Measurements from ENCODE around the gene MCRIP2. TPM values are rescaled to one million over a fixed set of nuclear protein-coding genes. Genes with fewer than 3 reads are reported as not detected.
"Not testable (repeated sequence)": the region's sequence is repeated elsewhere in the genome, so short reads cannot be mapped to it uniquely, and the experiment has no call there.

The MCRIP2 gene
- total and polyA plus RNA-seq, 4 donors: 10.4 to 28.9 (median 18.8) TPM

DNA sequence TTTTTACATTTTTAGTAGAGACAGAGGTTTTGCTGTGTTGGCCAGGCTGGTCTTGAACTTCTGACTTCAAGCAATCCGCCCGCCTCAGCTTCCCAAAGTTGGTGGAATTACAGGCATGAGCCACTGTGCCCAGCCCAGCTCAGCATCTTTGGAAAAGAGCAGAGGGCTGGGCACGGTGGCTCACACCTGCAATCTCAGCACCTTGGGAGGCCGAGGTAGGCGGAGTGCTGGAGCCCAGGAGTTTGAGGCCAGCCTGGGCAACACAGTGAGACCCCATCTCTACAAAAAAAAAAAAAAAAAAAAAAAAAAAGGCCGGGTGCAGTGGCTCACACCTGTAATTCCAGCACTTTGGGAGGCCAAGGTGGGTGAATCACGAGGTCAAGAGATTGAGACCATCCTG lies 44.0 kb upstream of the MCRIP2 start:
- ATAC-seq (ENCODE audit: low FRiP score); intact Hi-C loops (cut with DNase I); DNase-seq; H3K27me3 ChIP-seq (ENCODE audit: control insufficient read depth in 1 of 2, insufficient read depth in 2 of 2, low read length in 1 of 2); H3K9me3 ChIP-seq (ENCODE audit: control insufficient read depth, low read length); H3K36me3 ChIP-seq (ENCODE audit: control insufficient read depth in 1 of 2, insufficient read depth in 2 of 2, low read length in 1 of 2); H3K27ac ChIP-seq (ENCODE audit: low read depth in 1 of 2, low read length in 2 of 2); H3K4me3 ChIP-seq (ENCODE audit: low read length in 2 of 2); H3K4me1 ChIP-seq (ENCODE audit: control insufficient read depth in 1 of 2, insufficient read depth in 2 of 2, low read length in 2 of 2): not testable (repeated sequence)
- 95 to 98% methylated on average over 7 of the region's 7 CpGs for WGBS, 2 donors

DNA sequence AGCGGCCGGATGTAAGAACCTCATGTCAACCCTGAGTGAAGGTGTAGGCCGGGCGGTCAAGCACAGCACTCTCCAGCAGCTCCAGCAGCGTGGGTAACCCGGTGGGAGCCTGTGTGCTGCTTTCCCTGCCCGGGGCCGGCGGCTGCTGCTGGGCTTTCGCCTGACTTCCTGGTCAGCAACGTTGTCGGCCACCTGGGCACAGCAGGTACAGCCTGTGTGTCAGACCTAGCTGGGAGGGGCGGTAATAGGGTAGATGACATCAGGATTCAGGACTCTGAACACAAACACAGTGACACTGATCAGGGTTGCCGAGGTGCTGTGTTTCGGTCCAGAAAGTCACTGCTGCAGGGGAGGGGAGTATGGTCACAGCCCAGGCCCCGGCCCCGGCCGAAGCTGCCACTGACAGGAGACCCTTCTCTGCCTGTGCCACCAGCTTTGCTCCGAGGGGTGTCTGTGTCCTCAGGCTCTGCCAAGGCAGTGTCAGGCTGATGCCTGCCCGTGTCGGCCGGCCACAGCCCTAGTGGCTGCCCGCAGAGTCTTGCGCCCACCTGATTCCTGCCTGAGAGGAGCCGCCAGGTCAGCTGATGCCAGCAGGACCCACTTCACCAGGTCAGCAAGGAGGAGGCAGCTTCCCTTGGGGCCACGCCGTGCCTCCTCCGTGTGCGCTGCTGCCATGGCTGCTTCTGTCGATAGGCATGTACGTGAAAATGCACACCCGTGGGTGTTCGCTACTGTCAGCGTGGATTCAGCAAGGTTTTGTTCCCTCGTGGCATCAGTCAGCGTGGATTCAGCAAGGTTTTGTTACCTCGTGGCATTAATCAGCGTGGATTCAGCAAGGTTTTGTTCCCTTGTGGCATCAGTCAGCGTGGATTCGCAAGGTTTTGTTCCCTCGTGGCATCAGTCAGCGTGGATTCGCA lies 42.5 kb upstream of the MCRIP2 start:
- intact Hi-C loops (cut with DNase I): no loop called here

GRCh38 chr16:600781-601180 lies 40.8 kb upstream of the MCRIP2 start:
- Histone ChIP-seq H3K36me3 (ENCODE audit: control insufficient read depth in 1 of 2, insufficient read depth in 2 of 2, low read length in 1 of 2) (no peaks in the 10 kb centered on the region), H3K4me1 (ENCODE audit: control insufficient read depth in 1 of 2, insufficient read depth in 2 of 2, low read length in 2 of 2) (no peaks in the 10 kb centered on the region), H3K27me3 (ENCODE audit: control insufficient read depth in 1 of 2, insufficient read depth in 2 of 2, low read length in 1 of 2) (no peaks in the 10 kb centered on the region), H3K27ac (ENCODE audit: low read depth in 1 of 2, low read length in 2 of 2) (no peak overlapping the region), H3K4me3 (ENCODE audit: low read length in 2 of 2) (no peak overlapping the region), H3K9me3 (ENCODE audit: control insufficient read depth, low read length) (no peaks in the 10 kb centered on the region)
- ATAC-seq (ENCODE audit: low FRiP score) (no peak), DNase-seq (no peak)
- WGBS, 2 donors: 47 to 53% methylated on average over 7 of the region's 7 CpGs
- intact Hi-C loops (cut with DNase I): no loop called here

More for the DNA sequence above, 42.5 kb upstream of the MCRIP2 start:
- Histone ChIP-seq H3K4me1 (ENCODE audit: control insufficient read depth in 1 of 2, insufficient read depth in 2 of 2, low read length in 2 of 2) (no peaks in the 10 kb centered on the region), H3K27ac (ENCODE audit: low read depth in 1 of 2, low read length in 2 of 2) (no peak overlapping the region), H3K4me3 (ENCODE audit: low read length in 2 of 2) (no peak overlapping the region), H3K27me3 (ENCODE audit: control insufficient read depth in 1 of 2, insufficient read depth in 2 of 2, low read length in 1 of 2) (no peaks in the 10 kb centered on the region), H3K36me3 (ENCODE audit: control insufficient read depth in 1 of 2, insufficient read depth in 2 of 2, low read length in 1 of 2) (no peaks in the 10 kb centered on the region), H3K9me3 (ENCODE audit: control insufficient read depth, low read length) (no peaks in the 10 kb centered on the region)
- ATAC-seq (ENCODE audit: low FRiP score) (no peak), DNase-seq (no peak)
- 95 to 98% methylated on average over 42 to 43 of the region's 43 CpGs for WGBS, 2 donors

DNA sequence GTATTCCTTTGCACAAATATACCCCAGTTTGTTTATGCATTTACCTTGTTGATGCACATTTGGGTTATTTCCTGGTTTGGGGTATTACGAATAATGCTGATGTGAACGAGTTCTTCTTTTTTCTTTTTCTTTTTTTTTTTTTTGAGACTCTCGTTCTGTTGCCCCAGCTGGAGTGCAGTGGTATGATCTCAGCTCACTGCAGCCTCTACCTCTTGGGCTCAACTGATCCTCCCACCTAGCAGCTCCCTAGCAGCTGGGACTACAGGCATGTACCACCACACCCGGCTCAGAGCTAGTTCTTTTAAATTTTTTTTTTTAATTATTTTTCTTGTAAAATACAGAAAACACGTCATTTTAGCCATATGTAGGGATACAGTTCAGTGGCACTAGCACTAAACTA lies 37.7 kb upstream of the MCRIP2 start:
- no peak overlapping the region for H3K27ac ChIP-seq (ENCODE audit: low read depth in 1 of 2, low read length in 2 of 2)
- WGBS, 2 donors: 82 to 86% methylated on average over 5 of the region's 5 CpGs
- intact Hi-C loops (cut with DNase I): no loop called here
- DNase-seq: no peak
- no peak overlapping the region for H3K4me3 ChIP-seq (ENCODE audit: low read length in 2 of 2)
- no peak for ATAC-seq (ENCODE audit: low FRiP score)
- H3K4me1 ChIP-seq (ENCODE audit: control insufficient read depth in 1 of 2, insufficient read depth in 2 of 2, low read length in 2 of 2): no peaks in the 10 kb centered on the region
- H3K9me3 ChIP-seq (ENCODE audit: control insufficient read depth, low read length): no peaks in the 10 kb centered on the region
- H3K36me3 ChIP-seq (ENCODE audit: control insufficient read depth in 1 of 2, insufficient read depth in 2 of 2, low read length in 1 of 2): no peaks in the 10 kb centered on the region
- H3K27me3 ChIP-seq (ENCODE audit: control insufficient read depth in 1 of 2, insufficient read depth in 2 of 2, low read length in 1 of 2): no peaks in the 10 kb centered on the region

- Histone ChIP-seq H3K27ac (ENCODE audit: low read depth in 1 of 2, low read length in 2 of 2) (no peak overlapping the region), H3K9me3 (ENCODE audit: control insufficient read depth, low read length) (no peaks in the 10 kb centered on the region), H3K4me1 (ENCODE audit: control insufficient read depth in 1 of 2, insufficient read depth in 2 of 2, low read length in 2 of 2) (no peaks in the 10 kb centered on the region), H3K4me3 (ENCODE audit: low read length in 2 of 2) (no peak overlapping the region), H3K36me3 (ENCODE audit: control insufficient read depth in 1 of 2, insufficient read depth in 2 of 2, low read length in 1 of 2) (no peaks in the 10 kb centered on the region), H3K27me3 (ENCODE audit: control insufficient read depth in 1 of 2, insufficient read depth in 2 of 2, low read length in 1 of 2) (no peaks in the 10 kb centered on the region)
- ATAC-seq (ENCODE audit: low FRiP score) (no peak), DNase-seq (no peak)
- WGBS, 2 donors: 94 to 97% methylated on average over 22 of the region's 22 CpGs
- intact Hi-C loops (cut with DNase I): no loop called here
Observed at GRCh38 chr16:606656-607307, 34.8 kb upstream of the MCRIP2 start.

DNA sequence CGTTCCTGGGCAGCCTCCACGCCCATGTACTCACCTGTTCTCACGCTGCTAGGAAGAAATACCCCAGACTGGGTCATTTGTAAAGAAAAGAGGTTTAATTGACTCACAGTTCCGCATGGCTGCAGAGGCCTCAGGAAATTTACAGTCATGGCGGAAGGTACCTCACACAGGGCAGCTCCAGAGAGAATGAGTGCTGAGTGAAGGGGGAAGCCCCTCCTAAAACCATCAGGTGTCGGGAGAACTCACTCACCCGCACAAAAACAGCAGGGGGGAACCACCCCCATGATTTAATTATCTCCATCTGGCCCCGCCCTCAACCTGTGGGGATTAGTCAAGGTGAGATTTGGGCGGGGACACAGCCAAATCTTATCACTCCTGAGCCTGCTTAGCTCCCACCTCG lies 33.6 kb upstream of the MCRIP2 start:
- 80 to 82% methylated on average over 10 of the region's 10 CpGs for WGBS, 2 donors
- no peaks in the 10 kb centered on the region for H3K27me3 ChIP-seq (ENCODE audit: control insufficient read depth in 1 of 2, insufficient read depth in 2 of 2, low read length in 1 of 2)
- no peak overlapping the region for H3K4me3 ChIP-seq (ENCODE audit: low read length in 2 of 2)
- intact Hi-C loops (cut with DNase I): no loop called here
- ATAC-seq (ENCODE audit: low FRiP score): no peak
- no peak overlapping the region for H3K27ac ChIP-seq (ENCODE audit: low read depth in 1 of 2, low read length in 2 of 2)
- no peaks in the 10 kb centered on the region for H3K4me1 ChIP-seq (ENCODE audit: control insufficient read depth in 1 of 2, insufficient read depth in 2 of 2, low read length in 2 of 2)
- DNase-seq: no peak
- no peaks in the 10 kb centered on the region for H3K9me3 ChIP-seq (ENCODE audit: control insufficient read depth, low read length)
- H3K36me3 ChIP-seq (ENCODE audit: control insufficient read depth in 1 of 2, insufficient read depth in 2 of 2, low read length in 1 of 2): no peaks in the 10 kb centered on the region

GRCh38 chr16:609316-609715 lies 32.3 kb upstream of the MCRIP2 start:
- DNase-seq (no peak), ATAC-seq (ENCODE audit: low FRiP score) (no peak)
- 86 to 87% methylated on average over 13 of the region's 13 CpGs for WGBS, 2 donors
- Histone ChIP-seq H3K4me3 (ENCODE audit: low read length in 2 of 2) (no peak overlapping the region), H3K4me1 (ENCODE audit: control insufficient read depth in 1 of 2, insufficient read depth in 2 of 2, low read length in 2 of 2) (no peaks in the 10 kb centered on the region), H3K27me3 (ENCODE audit: control insufficient read depth in 1 of 2, insufficient read depth in 2 of 2, low read length in 1 of 2) (no peaks in the 10 kb centered on the region), H3K36me3 (ENCODE audit: control insufficient read depth in 1 of 2, insufficient read depth in 2 of 2, low read length in 1 of 2) (no peaks in the 10 kb centered on the region), H3K9me3 (ENCODE audit: control insufficient read depth, low read length) (no peaks in the 10 kb centered on the region), H3K27ac (ENCODE audit: low read depth in 1 of 2, low read length in 2 of 2) (no peak overlapping the region)
- intact Hi-C loops (cut with DNase I): no loop called here

- H3K4me3 ChIP-seq (ENCODE audit: low read length in 2 of 2): no peak overlapping the region
- no peaks in the 10 kb centered on the region for H3K9me3 ChIP-seq (ENCODE audit: control insufficient read depth, low read length)
- H3K27ac ChIP-seq (ENCODE audit: low read depth in 1 of 2, low read length in 2 of 2): no peak overlapping the region
- DNase-seq (no peak), ATAC-seq (ENCODE audit: low FRiP score) (peak; percentile 33)
- intact Hi-C loops (cut with DNase I): no loop called here
- no peaks in the 10 kb centered on the region for H3K4me1 ChIP-seq (ENCODE audit: control insufficient read depth in 1 of 2, insufficient read depth in 2 of 2, low read length in 2 of 2)
- H3K36me3 ChIP-seq (ENCODE audit: control insufficient read depth in 1 of 2, insufficient read depth in 2 of 2, low read length in 1 of 2): no peaks in the 10 kb centered on the region
- H3K27me3 ChIP-seq (ENCODE audit: control insufficient read depth in 1 of 2, insufficient read depth in 2 of 2, low read length in 1 of 2): no peaks in the 10 kb centered on the region
- WGBS, 2 donors: 87 to 89% methylated on average over 14 of the region's 14 CpGs
Observed at GRCh38 chr16:609984-610383, 31.6 kb upstream of the MCRIP2 start.

Measured in aorta (tissue), 5 donors.